RPMI8226 (cell line): Measurements from ENCODE around the gene NBL1.

Source experiments
- DNase-seq: peaks from one replicate; pipeline ENCODE4 v3.0.0-alpha.2; 2015

The NBL1 gene

GRCh38 chr1:19647643-19648042 is 3.5 kb downstream of the NBL1 start:
- no peak for DNase-seq

GRCh38 chr1:19648239-19648638 is 4.1 kb downstream of the NBL1 start:
- no peak for DNase-seq

GRCh38 chr1:19648689-19649088 is 4.6 kb downstream of the NBL1 start:
- DNase-seq = no peak

- DNase-seq = no peak
Observed at GRCh38 chr1:19650416-19651140, 6.5 kb downstream of the NBL1 start.

- DNase-seq = peak; percentile 77
Observed at GRCh38 chr1:19651141-19651737, 7.1 kb downstream of the NBL1 start.

- DNase-seq = no peak
Observed at GRCh38 chr1:19654386-19654785, 10.3 kb downstream of the NBL1 start.

- peak; percentile 61 for DNase-seq
Observed at GRCh38 chr1:19654886-19655717, 11.0 kb downstream of the NBL1 start.

GRCh38 chr1:19655718-19656080 is 11.6 kb downstream of the NBL1 start:
- no peak for DNase-seq

GRCh38 chr1:19656134-19656779 is 12.1 kb downstream of the NBL1 start:
- no peak for DNase-seq

GRCh38 chr1:19656780-19657466 is 12.8 kb downstream of the NBL1 start:
- peak; percentile 42 for DNase-seq

GRCh38 chr1:19657511-19657910 is 13.4 kb downstream of the NBL1 start:
- DNase-seq = no peak

- DNase-seq = no peak
Observed at GRCh38 chr1:19658186-19658585, 14.1 kb downstream of the NBL1 start.

- DNase-seq = peak; percentile 68
Observed at GRCh38 chr1:19661721-19662228, 17.7 kb downstream of the NBL1 start.

GRCh38 chr1:19662313-19662712 is 18.2 kb downstream of the NBL1 start:
- DNase-seq = no peak

- peak; percentile 35 for DNase-seq
Observed at GRCh38 chr1:19664453-19665185, 20.5 kb downstream of the NBL1 start, which contains the start of gene HTR6. HTR6 (plus strand) TSS chr1:19664875; CDS start chr1:19665754, 879 bp downstream.

- DNase-seq = no peak
Observed at GRCh38 chr1:19665186-19665495, 21.0 kb downstream of the NBL1 start.

GRCh38 chr1:19665496-19666465 is 21.7 kb downstream of the NBL1 start:
- no peak for DNase-seq

- DNase-seq = no peak
Observed at GRCh38 chr1:19668888-19669287, 24.8 kb downstream of the NBL1 start.

- DNase-seq = no peak
Observed at GRCh38 chr1:19670787-19671186, 26.7 kb downstream of the NBL1 start.

- DNase-seq = no peak
Observed at GRCh38 chr1:19672237-19672636, 28.1 kb downstream of the NBL1 start.

- DNase-seq = no peak
Observed at GRCh38 chr1:19675797-19676196, 31.7 kb downstream of the NBL1 start.
